Pulmonary artery endothelial cell (primary cell): ENCODE measurements around the gene POU3F3. TPM values are rescaled to one million over a fixed set of nuclear protein-coding genes. Genes with fewer than 3 reads are reported as not detected.

Source experiments
- total RNA-seq: library from RNA; depleted of rRNA; stranded (reverse); fragments of >200 nt; gene quantifications from 2 replicates; pipeline ENCODE4 v1.2.3, GENCODE V29; 2014

The POU3F3 gene
- total RNA-seq, 1 donor from 2014 or later: not detected

Other genes starting within 250 kb of the POU3F3 start
- gene MRPS9, start 184.0 kb downstream of the POU3F3 start, total RNA-seq: 30.5 and 34.2 TPM in 2 replicates